ENCODE results near the gene FADS3. TPM values are rescaled to one million over a fixed set of nuclear protein-coding genes. Genes with fewer than 3 reads are reported as not detected.

The FADS3 gene
- total RNA-seq, 4 donors from 2014 or later = 9.5 to 76.7 (median 18.4) TPM

- Histone ChIP-seq H3K27me3 (no peaks in the 10 kb centered on the region), H3K27ac (no peak overlapping the region), H3K9me3 (no peaks in the 10 kb centered on the region), H3K4me3 (no peak overlapping the region), H3K4me1 (peaks cover 0 to 6% (median 0%) of the 10 kb centered on the region in 4 donors), H3K36me3 (peaks cover 0 to 8% (median 0%) of the 10 kb centered on the region in 3 donors)
- TF ChIP-seq CTCF (IDR thresholded peaks at IDR 0.05) = no peak
- no peak for DNase-seq
These were observed 8.9 kb upstream of the FADS3 start for GRCh38 chr11:61900251-61900650.

GRCh38 chr11:61899146-61899841 is 7.9 kb upstream of the FADS3 start:
- no peaks in the 10 kb centered on the region for H3K27me3 ChIP-seq
- no peaks in the 10 kb centered on the region for H3K9me3 ChIP-seq
- peak; percentile 90 to 95 (median 92) for DNase-seq
- peaks cover 0 to 6% (median 0%) of the 10 kb centered on the region in 4 donors for H3K4me1 ChIP-seq
- H3K27ac ChIP-seq = peak overlapping the region in 1 of 4 donors; percentile 51
- TF ChIP-seq POLR2A (IDR thresholded peaks at IDR 0.05) (no peak), CTCF (IDR thresholded peaks at IDR 0.05) (peak; percentile 98 to 100 (median 100))
- no peak overlapping the region for H3K4me3 ChIP-seq
- H3K36me3 ChIP-seq = peaks cover 0 to 4% (median 0%) of the 10 kb centered on the region in 3 donors

GRCh38 chr11:61898247-61898582 is 6.9 kb upstream of the FADS3 start:
- H3K4me3 ChIP-seq = no peak overlapping the region
- peak overlapping the region in 1 of 4 donors; percentile 51 for H3K27ac ChIP-seq
- H3K27me3 ChIP-seq = no peaks in the 10 kb centered on the region
- H3K9me3 ChIP-seq = no peaks in the 10 kb centered on the region
- TF ChIP-seq POLR2A (IDR thresholded peaks at IDR 0.05) (no peak), CTCF (IDR thresholded peaks at IDR 0.05) (no peak)
- peaks cover 0 to 4% (median 0%) of the 10 kb centered on the region in 3 donors for H3K36me3 ChIP-seq
- peaks cover 0 to 6% (median 0%) of the 10 kb centered on the region in 4 donors for H3K4me1 ChIP-seq
- DNase-seq = no peak

GRCh38 chr11:61897387-61898246 is 6.3 kb upstream of the FADS3 start:
- H3K27ac ChIP-seq = no peak overlapping the region
- no peaks in the 10 kb centered on the region for H3K27me3 ChIP-seq
- DNase-seq = peak; percentile 66 to 88 (median 83)

More at GRCh38 chr11:61897387-61898246, 6.3 kb upstream of the FADS3 start:
- no peak overlapping the region for H3K4me3 ChIP-seq
- no peaks in the 10 kb centered on the region for H3K9me3 ChIP-seq
- peaks cover 0 to 4% (median 0%) of the 10 kb centered on the region in 3 donors for H3K36me3 ChIP-seq
- TF ChIP-seq CTCF (IDR thresholded peaks at IDR 0.05) (peak; percentile 52 to 91 (median 82)), POLR2A (IDR thresholded peaks at IDR 0.05) (no peak)
- H3K4me1 ChIP-seq = peaks cover 0 to 6% (median 0%) of the 10 kb centered on the region in 4 donors

Data from Peyer's patch (tissue), 4 donors.